Lower leg skin (tissue), 3 donors: ENCODE results near the gene P2RX2.

Experiments
- POLR2A ChIP-seq, 2 donors: fragments of 450-650 bp; IDR thresholded peaks; one replicate each; pipeline ENCODE4 v1.6.1; 2016 to 2017; ENCODE audit warnings: antibody characterized with exemption in 2 of 2, mild to moderate bottlenecking in 1 of 2, moderate library complexity in 1 of 2
- TF ChIP-seq, protein P1 (sequence below), 3 donors: fragments of 450-650 bp; IDR thresholded peaks; one replicate each; pipeline ENCODE4 v1.5.1; 2016; ENCODE audit warnings: antibody characterized with exemption in 3 of 3, mild to moderate bottlenecking in 3 of 3, moderate library complexity in 2 of 3

DNA sequence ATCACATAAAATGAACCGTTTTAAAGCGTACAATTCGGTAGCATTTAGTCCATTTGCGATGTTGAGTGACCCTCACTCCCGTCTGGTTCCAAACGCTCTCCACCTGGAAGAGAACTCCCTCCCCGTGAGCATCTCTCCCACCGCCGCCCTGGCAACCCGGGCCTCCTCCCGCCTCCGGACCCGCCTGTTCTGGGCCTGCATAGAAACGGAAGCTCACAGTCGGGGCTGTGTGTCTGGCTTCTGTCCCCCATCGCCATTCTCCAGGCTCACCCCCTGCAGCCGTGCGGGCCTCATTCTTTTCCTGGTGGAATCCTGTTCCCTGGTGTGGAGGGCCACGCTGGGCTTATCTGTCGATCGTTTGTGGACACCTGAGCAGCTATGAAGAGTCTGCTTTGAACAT is 25.5 kb upstream of the P2RX2 start:
- TF ChIP-seq, protein P1, sequence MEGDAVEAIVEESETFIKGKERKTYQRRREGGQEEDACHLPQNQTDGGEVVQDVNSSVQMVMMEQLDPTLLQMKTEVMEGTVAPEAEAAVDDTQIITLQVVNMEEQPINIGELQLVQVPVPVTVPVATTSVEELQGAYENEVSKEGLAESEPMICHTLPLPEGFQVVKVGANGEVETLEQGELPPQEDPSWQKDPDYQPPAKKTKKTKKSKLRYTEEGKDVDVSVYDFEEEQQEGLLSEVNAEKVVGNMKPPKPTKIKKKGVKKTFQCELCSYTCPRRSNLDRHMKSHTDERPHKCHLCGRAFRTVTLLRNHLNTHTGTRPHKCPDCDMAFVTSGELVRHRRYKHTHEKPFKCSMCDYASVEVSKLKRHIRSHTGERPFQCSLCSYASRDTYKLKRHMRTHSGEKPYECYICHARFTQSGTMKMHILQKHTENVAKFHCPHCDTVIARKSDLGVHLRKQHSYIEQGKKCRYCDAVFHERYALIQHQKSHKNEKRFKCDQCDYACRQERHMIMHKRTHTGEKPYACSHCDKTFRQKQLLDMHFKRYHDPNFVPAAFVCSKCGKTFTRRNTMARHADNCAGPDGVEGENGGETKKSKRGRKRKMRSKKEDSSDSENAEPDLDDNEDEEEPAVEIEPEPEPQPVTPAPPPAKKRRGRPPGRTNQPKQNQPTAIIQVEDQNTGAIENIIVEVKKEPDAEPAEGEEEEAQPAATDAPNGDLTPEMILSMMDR (IDR thresholded peaks at IDR 0.05), result no peak
- no peak for TF ChIP-seq POLR2A (IDR thresholded peaks at IDR 0.05)
